HCT116 (cell line): ENCODE data around the gene DLD. TPM values are rescaled to one million over a fixed set of nuclear protein-coding genes. Genes with fewer than 3 reads are reported as not detected.

ENCODE experiments used
- ATAC-seq: fragments of 200-7000 bp; cut with Tn5 transposase; 2 replicates; pipeline ENCODE4 v1.9.1; 2020; ENCODE audit warnings: mild to moderate bottlenecking, moderate library complexity
- BruUV-seq: library from RNA; stranded (reverse); fragments of 400-500 nt; replicated peaks from 2 replicates; lab custom pipeline; 2021; lab: Mats Ljungman, UMichigan
- CTCF ChIA-PET: fragments of 300-600 bp; sonication (Branson Sonifier 250); formaldehyde crosslinking; loops from one replicate; lab custom pipeline; 2021; ENCODE audit warnings: antibody characterized with exemption; lab: Charles Lee
- POLR2A ChIA-PET: fragments of 300-600, 350-600 bp; sonication (Branson Sonifier 250); formaldehyde crosslinking; loops from one replicate; lab custom pipeline; 2021; ENCODE audit warnings: antibody characterized with exemption; lab: Charles Lee
- RAD21 ChIA-PET, 2 experiments: fragments of 300-600 bp; sonication (Branson Sonifier 250); formaldehyde crosslinking; loops; one replicate each; lab custom pipeline; 2023; ENCODE audit warnings: low total read pairs in 2 of 2; ENCODE audit not compliant: uncharacterized antibody in 2 of 2, unreplicated experiment in 2 of 2, low non-redundant PET in 1 of 2; lab: Charles Lee
- DNase-seq: peaks from one replicate; pipeline ENCODE4 v3.0.0-alpha.2; 2010; ENCODE audit warnings: low read depth, low spot score
- H2AFZ ChIP-seq: fragments of 200-600 bp; shearing (Covaris generic), sonication (generic); 2 replicates; pipeline ENCODE4 v1.6.1; 2017; ENCODE audit warnings: low read depth, mixed run types, mixed read lengths, antibody characterized with exemption, low read length; ENCODE audit not compliant: poor library complexity, severe bottlenecking
- H3K27ac ChIP-seq: 2 replicates; pipeline ENCODE4 v1.5.1; 2012; ENCODE audit warnings: low read depth, low read length
- H3K27me3 ChIP-seq: fragments of 200-600 bp; sonication (generic); 2 replicates; pipeline ENCODE4 v1.6.1; 2016; ENCODE audit warnings: mixed run types, low read length, mixed read lengths; ENCODE audit not compliant: insufficient read depth
- H3K36me3 ChIP-seq, 2 experiments: fragments of 200-500 bp in 1 of 2; fragments of 200-600 bp in 1 of 2; sonication (Bioruptor generic) in 1 of 2; sonication (generic) in 1 of 2; 2 replicates each; pipeline versions ENCODE4 v1.5.1 to v1.6.1; 2014 to 2016; ENCODE audit warnings: low read length in 2 of 2, inconsistent platforms in 1 of 2, mixed read lengths in 1 of 2, mixed run types in 1 of 2; ENCODE audit not compliant: insufficient read depth in 2 of 2, control insufficient read depth in 1 of 2
- H3K4me1 ChIP-seq, 2 experiments: fragments of 200-600 bp in 1 of 2; sonication (generic) in 1 of 2; 2 replicates each; pipeline versions ENCODE4 v1.5.1 to v1.6.1; 2012 to 2017; ENCODE audit warnings: low read length in 2 of 2, inconsistent platforms in 1 of 2, mild to moderate bottlenecking in 1 of 2, mixed read lengths in 1 of 2, mixed run types in 1 of 2, moderate library complexity in 1 of 2; ENCODE audit not compliant: insufficient read depth in 2 of 2, control insufficient read depth in 1 of 2
- H3K4me2 ChIP-seq: fragments of 200-600 bp; sonication (generic); 2 replicates; pipeline ENCODE4 v1.6.1; 2017; ENCODE audit warnings: mixed run types, low read length, mixed read lengths
- H3K4me3 ChIP-seq, 2 experiments: fragments of 200-600 bp in 1 of 2; sonication (generic) in 1 of 2; replicated peaks in 1 of 2; 2 replicates each; pipeline ENCODE4 v1.5.1; 2011 to 2016; ENCODE audit warnings: low read length in 2 of 2, control low read depth in 1 of 2, low read depth in 1 of 2, mild to moderate bottlenecking in 1 of 2, mixed read lengths in 1 of 2, mixed run types in 1 of 2
- H3K79me2 ChIP-seq: fragments of 200-600 bp; sonication (generic); 2 replicates; pipeline ENCODE4 v1.6.1; 2017; ENCODE audit warnings: mild to moderate bottlenecking, mixed run types, low read length, moderate library complexity, mixed read lengths; ENCODE audit not compliant: insufficient read depth
- H3K9ac ChIP-seq: fragments of 200-600 bp; sonication (generic); 2 replicates; pipeline ENCODE4 v1.6.1; 2016; ENCODE audit warnings: low read length, mixed read lengths
- H3K9me2 ChIP-seq: fragments of 200-600 bp; sonication (generic), shearing (Covaris generic); 2 replicates; pipeline ENCODE4 v1.6.1; 2017; ENCODE audit warnings: mixed run types, mild to moderate bottlenecking, moderate library complexity; ENCODE audit not compliant: insufficient read depth
- H3K9me3 ChIP-seq, 2 experiments: fragments of 200-500 bp in 1 of 2; fragments of 200-600 bp in 1 of 2; sonication (Bioruptor generic) in 1 of 2; sonication (generic) in 1 of 2; 2 replicates each; pipeline ENCODE4 v1.6.1; 2014 to 2017; ENCODE audit warnings: low read length in 2 of 2, mixed read lengths in 2 of 2, inconsistent platforms in 1 of 2, low read depth in 1 of 2, mild to moderate bottlenecking in 1 of 2, mixed run types in 1 of 2, moderate library complexity in 1 of 2; ENCODE audit not compliant: control insufficient read depth in 1 of 2, insufficient read depth in 1 of 2
- H4K20me1 ChIP-seq: fragments of 200-600 bp; sonication (generic), shearing (Covaris generic); 2 replicates; pipeline ENCODE4 v1.6.1; 2017; ENCODE audit warnings: mixed run types, mild to moderate bottlenecking, moderate library complexity; ENCODE audit not compliant: insufficient read depth
- CBX3 ChIP-seq: IDR thresholded peaks from 2 replicates; pipeline ENCODE4 v1.6.1; 2012; ENCODE audit warnings: low read depth
- CEBPB ChIP-seq: IDR thresholded peaks from 2 replicates; pipeline ENCODE4 v1.6.1; 2012; ENCODE audit warnings: low read depth
- EGR1 ChIP-seq: IDR thresholded peaks from 2 replicates; pipeline ENCODE4 v1.6.1; 2012; ENCODE audit warnings: low read depth
- ELF1 ChIP-seq: IDR thresholded peaks from 2 replicates; pipeline ENCODE4 v1.6.1; 2012; ENCODE audit warnings: low read depth, borderline replicate concordance
- EZH2 ChIP-seq: fragments of 200-600 bp; sonication (generic); IDR thresholded peaks from 2 replicates; pipeline ENCODE4 v1.6.1; 2017; ENCODE audit warnings: antibody characterized with exemption, mixed run types
- EZH2phosphoT487 ChIP-seq: fragments of 200-600 bp; IDR thresholded peaks from 2 replicates; pipeline ENCODE4 v1.6.1; 2018; ENCODE audit warnings: antibody characterized with exemption, borderline replicate concordance
- JUND ChIP-seq: IDR thresholded peaks from 2 replicates; pipeline ENCODE4 v1.6.1; 2012
- POLR2A ChIP-seq: IDR thresholded peaks from 2 replicates; pipeline ENCODE4 v1.7.0; 2011; ENCODE audit warnings: borderline replicate concordance; ENCODE audit not compliant: insufficient read depth, insufficient read length; ENCODE audit errors: extremely low read depth
- POLR2AphosphoS5 ChIP-seq: IDR thresholded peaks from 2 replicates; pipeline ENCODE4 v1.6.1; 2011; ENCODE audit warnings: mild to moderate bottlenecking, low read depth, low read length, moderate library complexity
- SIN3A ChIP-seq: IDR thresholded peaks from 2 replicates; pipeline ENCODE4 v1.6.1; 2012; ENCODE audit warnings: low read depth
- SP1 ChIP-seq: IDR thresholded peaks from 2 replicates; pipeline ENCODE4 v1.6.1; 2012; ENCODE audit warnings: low read depth
- SRF ChIP-seq: IDR thresholded peaks from 2 replicates; pipeline ENCODE4 v1.6.1; 2012; ENCODE audit warnings: low read depth
- TCF7L2 ChIP-seq: IDR thresholded peaks from 2 replicates; pipeline ENCODE4 v1.7.0; 2011; ENCODE audit warnings: borderline replicate concordance, inconsistent platforms; ENCODE audit not compliant: insufficient read depth, insufficient read length; ENCODE audit errors: extremely low read depth
- YY1 ChIP-seq: IDR thresholded peaks from 2 replicates; pipeline ENCODE4 v1.6.1; 2011; ENCODE audit warnings: low read length, low read depth, moderate library complexity, mild to moderate bottlenecking; ENCODE audit not compliant: insufficient replicate concordance; ENCODE audit errors: extremely low read depth
- ZFX ChIP-seq: fragments of 450-650 bp; IDR thresholded peaks from 2 replicates; pipeline ENCODE4 v1.6.1; 2017
- ZNF274 ChIP-seq: fragments of 200-500 bp; sonication (Bioruptor generic); IDR thresholded peaks from 2 replicates; pipeline ENCODE4 v1.6.1; 2014; ENCODE audit warnings: mild to moderate bottlenecking, low read depth, low read length, inconsistent platforms
- intact Hi-C: fragments of 100-400 bp; cut with micrococcal nuclease; formaldehyde crosslinking; loops from 2 replicates; pipeline ENCODE4 v1.10.0; 2022
- total RNA-seq: library from RNA; stranded (reverse); gene quantifications from one replicate; pipeline ENCODE4 v1.2.1, GENCODE V29; 2021; ENCODE audit not compliant: unreplicated experiment
- TF ChIP-seq, protein P1 (sequence below): IDR thresholded peaks from 2 replicates; pipeline ENCODE4 v1.6.1; 2012
- TF ChIP-seq, protein P2 (sequence below), 3 experiments: fragments of 200-600 bp in 1 of 3; sonication (generic) in 1 of 3; IDR thresholded peaks in 2 of 3; conservative IDR thresholded peaks in 1 of 3; 2 replicates each; pipeline ENCODE4 v1.5.1; 2012 to 2017; ENCODE audit warnings: low read depth in 2 of 3, low read length in 2 of 3, antibody characterized with exemption in 1 of 3, borderline replicate concordance in 1 of 3, control low read depth in 1 of 3, mild to moderate bottlenecking in 1 of 3, mixed read lengths in 1 of 3, mixed run types in 1 of 3, moderate library complexity in 1 of 3; ENCODE audit not compliant: insufficient read depth in 1 of 3
- TF ChIP-seq, protein P3 (sequence below): IDR thresholded peaks from 2 replicates; pipeline ENCODE4 v1.6.1; 2011; ENCODE audit warnings: mild to moderate bottlenecking, low read length, moderate library complexity; ENCODE audit not compliant: insufficient replicate concordance; ENCODE audit errors: extremely low read depth
- TF ChIP-seq, protein P4 (sequence below): IDR thresholded peaks from 2 replicates; pipeline ENCODE4 v1.6.1; 2012; ENCODE audit warnings: low read depth

DLD gene
- total RNA-seq, 1 experiment from 2014 or later, result 104 TPM

DNA sequence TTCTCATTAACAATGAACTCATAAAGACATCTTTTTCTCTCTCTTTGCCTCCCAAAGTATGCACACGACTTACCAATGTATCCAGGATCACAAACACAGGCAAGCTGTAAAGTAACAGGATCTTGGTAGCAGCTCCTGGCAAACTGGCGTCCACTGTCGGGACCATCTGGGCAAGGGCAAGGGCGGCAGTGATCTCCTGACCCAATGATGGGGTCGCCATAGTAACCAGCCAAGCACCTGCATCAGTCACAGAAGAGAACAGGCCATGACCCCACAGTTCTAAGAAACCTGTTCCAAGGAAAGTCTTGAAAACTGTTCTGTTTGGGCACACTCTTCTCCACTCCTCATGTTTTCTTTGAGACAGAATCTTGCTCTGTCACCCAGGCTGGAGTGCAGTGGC is 64.4 kb downstream of the DLD start:
- ATAC-seq (no peak), DNase-seq (no peak)
- TF ChIP-seq, protein P1, sequence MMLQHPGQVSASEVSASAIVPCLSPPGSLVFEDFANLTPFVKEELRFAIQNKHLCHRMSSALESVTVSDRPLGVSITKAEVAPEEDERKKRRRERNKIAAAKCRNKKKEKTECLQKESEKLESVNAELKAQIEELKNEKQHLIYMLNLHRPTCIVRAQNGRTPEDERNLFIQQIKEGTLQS, result no peak
- TF ChIP-seq SP1, result no peak
- no peak for TF ChIP-seq POLR2A
- TF ChIP-seq TCF7L2, result no peak
- no peak for TF ChIP-seq ZFX
- TF ChIP-seq EZH2phosphoT487, result no peak
- no peak for TF ChIP-seq JUND
- TF ChIP-seq POLR2AphosphoS5, result no peak
- no peak for TF ChIP-seq ELF1
- TF ChIP-seq ZNF274, result no peak
- TF ChIP-seq EGR1, result no peak
- TF ChIP-seq YY1, result no peak
- no peak for TF ChIP-seq CBX3
- TF ChIP-seq, protein P2, sequence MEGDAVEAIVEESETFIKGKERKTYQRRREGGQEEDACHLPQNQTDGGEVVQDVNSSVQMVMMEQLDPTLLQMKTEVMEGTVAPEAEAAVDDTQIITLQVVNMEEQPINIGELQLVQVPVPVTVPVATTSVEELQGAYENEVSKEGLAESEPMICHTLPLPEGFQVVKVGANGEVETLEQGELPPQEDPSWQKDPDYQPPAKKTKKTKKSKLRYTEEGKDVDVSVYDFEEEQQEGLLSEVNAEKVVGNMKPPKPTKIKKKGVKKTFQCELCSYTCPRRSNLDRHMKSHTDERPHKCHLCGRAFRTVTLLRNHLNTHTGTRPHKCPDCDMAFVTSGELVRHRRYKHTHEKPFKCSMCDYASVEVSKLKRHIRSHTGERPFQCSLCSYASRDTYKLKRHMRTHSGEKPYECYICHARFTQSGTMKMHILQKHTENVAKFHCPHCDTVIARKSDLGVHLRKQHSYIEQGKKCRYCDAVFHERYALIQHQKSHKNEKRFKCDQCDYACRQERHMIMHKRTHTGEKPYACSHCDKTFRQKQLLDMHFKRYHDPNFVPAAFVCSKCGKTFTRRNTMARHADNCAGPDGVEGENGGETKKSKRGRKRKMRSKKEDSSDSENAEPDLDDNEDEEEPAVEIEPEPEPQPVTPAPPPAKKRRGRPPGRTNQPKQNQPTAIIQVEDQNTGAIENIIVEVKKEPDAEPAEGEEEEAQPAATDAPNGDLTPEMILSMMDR (IDR thresholded peaks at IDR 0.05 in 2 of 3, conservative IDR thresholded peaks at IDR 0.05 in 1 of 3; ENCODE audit: borderline replicate concordance in 1 of 3, insufficient read depth in 1 of 3, low read depth in 2 of 3, low read length in 2 of 3), result no peak
- TF ChIP-seq EZH2, result no peak
- TF ChIP-seq, protein P3, sequence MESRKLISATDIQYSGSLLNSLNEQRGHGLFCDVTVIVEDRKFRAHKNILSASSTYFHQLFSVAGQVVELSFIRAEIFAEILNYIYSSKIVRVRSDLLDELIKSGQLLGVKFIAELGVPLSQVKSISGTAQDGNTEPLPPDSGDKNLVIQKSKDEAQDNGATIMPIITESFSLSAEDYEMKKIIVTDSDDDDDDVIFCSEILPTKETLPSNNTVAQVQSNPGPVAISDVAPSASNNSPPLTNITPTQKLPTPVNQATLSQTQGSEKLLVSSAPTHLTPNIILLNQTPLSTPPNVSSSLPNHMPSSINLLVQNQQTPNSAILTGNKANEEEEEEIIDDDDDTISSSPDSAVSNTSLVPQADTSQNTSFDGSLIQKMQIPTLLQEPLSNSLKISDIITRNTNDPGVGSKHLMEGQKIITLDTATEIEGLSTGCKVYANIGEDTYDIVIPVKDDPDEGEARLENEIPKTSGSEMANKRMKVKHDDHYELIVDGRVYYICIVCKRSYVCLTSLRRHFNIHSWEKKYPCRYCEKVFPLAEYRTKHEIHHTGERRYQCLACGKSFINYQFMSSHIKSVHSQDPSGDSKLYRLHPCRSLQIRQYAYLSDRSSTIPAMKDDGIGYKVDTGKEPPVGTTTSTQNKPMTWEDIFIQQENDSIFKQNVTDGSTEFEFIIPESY, result no peak
- TF ChIP-seq, protein P4, sequence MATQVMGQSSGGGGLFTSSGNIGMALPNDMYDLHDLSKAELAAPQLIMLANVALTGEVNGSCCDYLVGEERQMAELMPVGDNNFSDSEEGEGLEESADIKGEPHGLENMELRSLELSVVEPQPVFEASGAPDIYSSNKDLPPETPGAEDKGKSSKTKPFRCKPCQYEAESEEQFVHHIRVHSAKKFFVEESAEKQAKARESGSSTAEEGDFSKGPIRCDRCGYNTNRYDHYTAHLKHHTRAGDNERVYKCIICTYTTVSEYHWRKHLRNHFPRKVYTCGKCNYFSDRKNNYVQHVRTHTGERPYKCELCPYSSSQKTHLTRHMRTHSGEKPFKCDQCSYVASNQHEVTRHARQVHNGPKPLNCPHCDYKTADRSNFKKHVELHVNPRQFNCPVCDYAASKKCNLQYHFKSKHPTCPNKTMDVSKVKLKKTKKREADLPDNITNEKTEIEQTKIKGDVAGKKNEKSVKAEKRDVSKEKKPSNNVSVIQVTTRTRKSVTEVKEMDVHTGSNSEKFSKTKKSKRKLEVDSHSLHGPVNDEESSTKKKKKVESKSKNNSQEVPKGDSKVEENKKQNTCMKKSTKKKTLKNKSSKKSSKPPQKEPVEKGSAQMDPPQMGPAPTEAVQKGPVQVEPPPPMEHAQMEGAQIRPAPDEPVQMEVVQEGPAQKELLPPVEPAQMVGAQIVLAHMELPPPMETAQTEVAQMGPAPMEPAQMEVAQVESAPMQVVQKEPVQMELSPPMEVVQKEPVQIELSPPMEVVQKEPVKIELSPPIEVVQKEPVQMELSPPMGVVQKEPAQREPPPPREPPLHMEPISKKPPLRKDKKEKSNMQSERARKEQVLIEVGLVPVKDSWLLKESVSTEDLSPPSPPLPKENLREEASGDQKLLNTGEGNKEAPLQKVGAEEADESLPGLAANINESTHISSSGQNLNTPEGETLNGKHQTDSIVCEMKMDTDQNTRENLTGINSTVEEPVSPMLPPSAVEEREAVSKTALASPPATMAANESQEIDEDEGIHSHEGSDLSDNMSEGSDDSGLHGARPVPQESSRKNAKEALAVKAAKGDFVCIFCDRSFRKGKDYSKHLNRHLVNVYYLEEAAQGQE, result no peak
- no peak for TF ChIP-seq SRF
- no peak for TF ChIP-seq SIN3A
- no peak for TF ChIP-seq CEBPB
- ChIA-PET RAD21 (no interaction called here), POLR2A (no interaction called here), CTCF (no interaction called here)
- Histone ChIP-seq H3K4me3 (no peak overlapping the region), H3K9me3 (no peaks in the 10 kb centered on the region), H3K9ac (no peak overlapping the region), H3K9me2 (no peaks in the 10 kb centered on the region), H3K27me3 (no peaks in the 10 kb centered on the region), H3K4me1 (peaks cover 0 to 21% of the 10 kb centered on the region in 2 experiments; a peak in 2 of 4 replicates), H3K4me2 (no peak overlapping the region), H4K20me1 (no peaks in the 10 kb centered on the region), H3K27ac (no peak overlapping the region), H2AFZ (no peak overlapping the region), H3K79me2 (no peaks in the 10 kb centered on the region), H3K36me3 (peaks cover 0 to 17% of the 10 kb centered on the region in 2 experiments; a peak in 2 of 4 replicates)
- intact Hi-C loops, result no loop called here
- BruUV-seq, result no TSS peak
